ENCODE results near the gene CLMP.
A peak's percentile ranks its signal among the peaks of the same experiment; 100 is the strongest.

Gene CLMP

DNA sequence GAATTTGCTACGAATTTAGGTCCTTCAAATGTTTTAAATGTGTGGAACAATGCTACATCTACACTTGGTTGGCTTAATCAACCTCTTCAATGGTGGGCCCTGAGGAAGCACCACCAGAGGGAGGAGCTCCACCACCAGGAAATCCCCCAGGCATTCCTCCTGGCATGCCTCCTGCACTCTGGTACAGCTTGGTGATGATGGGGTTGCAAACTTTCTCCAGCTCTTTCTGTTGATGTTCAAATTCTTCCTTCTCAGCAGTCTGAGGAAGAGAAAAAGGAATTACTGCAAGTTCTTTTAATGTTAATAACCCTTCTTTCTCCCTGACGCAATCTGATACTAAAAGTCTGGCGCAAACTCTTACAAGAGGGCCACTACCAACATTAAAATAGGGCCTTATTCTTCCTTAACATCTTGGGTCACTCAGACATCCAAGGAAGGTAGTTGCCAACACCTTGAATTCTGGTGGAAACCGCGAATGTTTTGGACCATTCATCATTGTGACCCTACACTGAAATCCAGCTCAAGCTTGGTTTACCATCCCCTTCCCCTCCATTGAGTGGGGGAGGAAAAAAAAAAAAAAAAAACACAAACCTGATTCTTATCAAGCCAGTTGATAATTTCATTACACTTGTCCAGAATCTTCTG lies 137.3 kb downstream of the CLMP start:
- no peak for FAIRE-seq
- no peak for DNase-seq (ENCODE audit: insufficient read length, low spot score)
- TF ChIP-seq POLR2A (IDR thresholded peaks at IDR 0.05; ENCODE audit: low read depth, low read length) = no peak

DNA sequence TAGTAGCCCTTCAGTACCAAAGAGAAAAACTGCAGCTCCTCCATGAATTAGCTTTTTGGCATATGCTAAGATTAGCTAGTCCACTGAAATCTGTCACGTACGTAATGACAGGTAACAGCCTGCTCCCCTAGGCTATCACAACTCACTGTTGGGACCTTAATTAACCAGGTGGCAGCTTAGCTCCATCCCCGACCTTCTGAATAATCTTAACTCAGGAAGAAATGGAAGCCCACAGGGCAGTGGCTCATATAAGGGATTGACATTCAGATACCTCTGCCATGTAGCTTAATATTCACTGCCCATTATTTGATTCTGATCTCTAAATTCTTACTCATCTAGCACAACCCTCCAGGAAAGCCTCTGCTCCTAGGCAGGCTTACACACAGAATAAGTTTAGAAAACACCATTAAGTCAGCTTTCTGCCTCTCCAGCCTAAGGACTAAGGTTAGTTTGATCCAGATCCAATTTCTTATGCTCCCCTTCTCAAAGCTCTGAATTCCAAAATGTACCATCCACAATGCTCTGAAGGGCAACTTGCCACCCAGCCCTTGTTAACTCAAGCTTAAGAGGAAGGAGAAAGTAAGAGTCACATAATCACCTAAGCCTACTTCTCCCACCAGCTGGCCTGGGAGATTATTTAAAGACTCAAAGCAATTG lies 138.1 kb downstream of the CLMP start:
- no peak for FAIRE-seq
- TF ChIP-seq POLR2A (IDR thresholded peaks at IDR 0.05; ENCODE audit: low read depth, low read length) = no peak
- no peak for DNase-seq (ENCODE audit: insufficient read length, low spot score)

- DNase-seq (ENCODE audit: insufficient read length, low spot score) = no peak
- TF ChIP-seq POLR2A (IDR thresholded peaks at IDR 0.05; ENCODE audit: low read depth, low read length) = no peak
- no peak for FAIRE-seq
Observed at GRCh38 chr11:123055191-123055901, 139.7 kb downstream of the CLMP start.

DNA sequence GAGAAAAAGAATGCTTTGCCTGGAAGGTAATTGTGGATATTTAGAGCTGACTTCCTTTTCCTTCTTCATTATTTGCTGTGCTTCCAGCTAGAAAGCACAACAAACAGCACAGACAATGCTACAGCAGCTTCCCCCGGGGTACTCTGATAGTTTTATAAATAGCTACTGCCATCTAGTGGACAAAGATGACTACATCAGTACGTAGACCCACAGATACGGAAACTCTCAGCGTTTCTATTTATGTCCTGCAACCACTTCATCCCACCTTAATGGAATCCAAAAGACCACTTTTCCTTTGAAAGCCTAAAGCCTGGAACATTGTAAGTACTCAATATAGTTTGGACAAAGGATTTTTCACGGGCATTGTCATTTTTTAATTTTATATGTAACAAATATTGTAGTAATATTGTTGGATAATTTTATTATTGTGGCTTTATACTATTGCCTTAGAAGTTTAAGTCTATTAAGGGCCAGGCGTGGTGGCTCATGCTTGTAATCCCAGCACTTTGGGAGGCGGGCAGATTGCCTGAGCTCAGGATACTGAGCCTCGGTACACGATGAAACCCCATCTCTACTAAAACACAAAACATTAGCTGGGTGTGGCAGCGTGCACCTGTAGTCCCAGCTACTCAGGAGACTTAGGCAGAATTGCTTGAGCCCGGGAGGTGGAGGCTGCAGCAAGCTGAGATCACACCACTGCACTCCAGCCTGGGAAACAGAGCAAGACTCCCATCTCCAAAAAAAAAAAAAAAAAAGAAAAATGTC lies 140.6 kb downstream of the CLMP start:
- FAIRE-seq (no peak), DNase-seq (ENCODE audit: insufficient read length, low spot score) (peak; percentile 30)
- no peak for TF ChIP-seq POLR2A (IDR thresholded peaks at IDR 0.05; ENCODE audit: low read depth, low read length)

GRCh38 chr11:123052901-123053721 lies 141.9 kb downstream of the CLMP start:
- TF ChIP-seq POLR2A (IDR thresholded peaks at IDR 0.05; ENCODE audit: low read depth, low read length) = no peak
- no peak for FAIRE-seq
- no peak for DNase-seq (ENCODE audit: insufficient read length, low spot score)

GRCh38 chr11:123051634-123052033 lies 143.4 kb downstream of the CLMP start:
- FAIRE-seq (no peak), DNase-seq (ENCODE audit: insufficient read length, low spot score) (no peak)
- no peak for TF ChIP-seq POLR2A (IDR thresholded peaks at IDR 0.05; ENCODE audit: low read depth, low read length)

GRCh38 chr11:123051146-123051545 lies 143.9 kb downstream of the CLMP start:
- no peak for DNase-seq (ENCODE audit: insufficient read length, low spot score)
- TF ChIP-seq POLR2A (IDR thresholded peaks at IDR 0.05; ENCODE audit: low read depth, low read length) = no peak
- FAIRE-seq = no peak

DNA sequence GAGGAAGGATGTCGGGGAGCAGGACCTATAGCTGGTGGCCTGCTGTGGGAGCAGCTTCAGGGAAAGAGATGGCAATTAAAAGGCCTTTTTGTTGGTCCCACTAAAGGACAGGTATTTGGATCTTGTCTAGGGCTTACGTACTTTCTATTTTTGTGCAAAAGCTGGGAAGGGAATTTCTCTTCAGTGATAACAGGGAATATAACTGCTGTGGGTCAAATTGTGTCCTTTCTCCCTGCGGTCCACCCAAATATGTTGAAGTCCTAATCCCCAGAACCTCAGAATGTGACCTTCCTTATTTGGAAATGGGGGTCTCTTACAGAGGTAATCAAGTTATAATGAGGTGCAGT lies 147.1 kb downstream of the CLMP start:
- DNase-seq (ENCODE audit: insufficient read length, low spot score) (no peak), FAIRE-seq (no peak)
- TF ChIP-seq POLR2A (IDR thresholded peaks at IDR 0.05; ENCODE audit: low read depth, low read length) = no peak

DNA sequence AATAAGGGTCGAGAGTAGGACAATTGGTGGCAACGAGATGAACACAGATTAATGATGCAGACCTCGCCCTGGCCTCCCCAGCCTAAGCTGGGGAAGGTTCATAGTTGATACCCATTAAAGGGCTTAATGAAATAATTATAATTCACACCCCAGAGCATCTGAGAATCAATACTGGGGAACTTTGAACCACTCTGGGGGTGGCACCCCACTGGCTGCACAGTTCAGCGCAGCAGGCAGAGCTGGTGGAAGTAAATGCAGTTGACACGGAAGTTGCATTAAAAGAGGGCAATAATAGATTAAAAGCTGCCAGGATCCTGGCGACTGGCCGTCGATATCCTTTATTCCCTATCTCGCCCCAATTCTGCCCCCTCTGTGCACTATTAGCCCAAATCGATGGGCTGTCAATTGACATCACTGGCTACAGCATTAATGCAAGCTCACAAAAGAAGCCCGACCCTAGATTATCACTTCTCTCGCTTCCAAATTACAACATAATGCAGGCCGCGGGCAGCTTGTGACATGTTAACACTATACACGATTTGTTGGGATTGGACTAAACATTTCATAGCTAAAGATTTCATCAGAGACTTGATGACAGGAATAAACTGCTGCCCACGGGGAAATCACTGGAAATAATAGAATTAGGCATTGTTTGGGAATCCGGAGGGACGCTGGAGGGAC lies 147.6 kb downstream of the CLMP start:
- DNase-seq (ENCODE audit: insufficient read length, low spot score) = no peak
- TF ChIP-seq POLR2A (IDR thresholded peaks at IDR 0.05; ENCODE audit: low read depth, low read length) = no peak
- FAIRE-seq = no peak

DNA sequence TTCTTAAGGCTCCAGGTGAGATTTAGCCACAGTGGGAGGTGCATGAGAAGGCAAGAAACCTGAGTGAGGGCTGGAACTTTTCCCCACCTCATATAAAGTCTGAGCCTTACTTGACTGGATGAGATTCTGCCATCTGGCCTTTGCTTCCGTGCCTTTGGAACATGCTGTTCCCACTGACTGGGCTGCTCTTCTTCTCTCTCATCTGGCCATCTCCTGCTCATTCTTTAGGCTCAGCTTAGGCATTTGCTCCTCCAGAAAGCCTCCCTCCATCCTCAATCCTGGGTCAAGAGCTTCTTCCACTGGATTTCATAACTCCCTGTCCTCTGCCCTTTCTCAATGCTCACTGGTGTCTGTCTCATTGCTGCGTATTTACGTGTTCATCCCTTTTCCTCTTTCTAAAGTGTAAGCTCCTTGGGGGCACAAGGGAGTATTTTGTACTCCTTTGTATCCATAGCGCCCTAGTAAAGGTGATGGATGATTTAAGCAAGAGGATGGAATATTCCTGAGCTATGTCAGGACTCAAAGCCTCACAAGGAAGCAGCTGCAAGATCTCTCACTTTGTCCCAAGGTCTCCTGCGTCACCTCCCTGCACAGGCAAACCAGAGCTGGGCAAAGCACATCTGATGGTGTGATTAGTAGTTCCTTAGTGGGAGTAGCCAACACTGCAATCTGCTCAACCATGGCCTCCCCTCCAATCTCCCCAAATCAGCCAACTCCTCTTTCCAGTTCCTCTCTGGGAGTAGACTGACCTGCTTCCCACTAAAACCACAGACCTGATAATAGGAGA lies 148.4 kb downstream of the CLMP start:
- TF ChIP-seq POLR2A (IDR thresholded peaks at IDR 0.05; ENCODE audit: low read depth, low read length) = no peak
- DNase-seq (ENCODE audit: insufficient read length, low spot score) = no peak
- FAIRE-seq = no peak

DNA sequence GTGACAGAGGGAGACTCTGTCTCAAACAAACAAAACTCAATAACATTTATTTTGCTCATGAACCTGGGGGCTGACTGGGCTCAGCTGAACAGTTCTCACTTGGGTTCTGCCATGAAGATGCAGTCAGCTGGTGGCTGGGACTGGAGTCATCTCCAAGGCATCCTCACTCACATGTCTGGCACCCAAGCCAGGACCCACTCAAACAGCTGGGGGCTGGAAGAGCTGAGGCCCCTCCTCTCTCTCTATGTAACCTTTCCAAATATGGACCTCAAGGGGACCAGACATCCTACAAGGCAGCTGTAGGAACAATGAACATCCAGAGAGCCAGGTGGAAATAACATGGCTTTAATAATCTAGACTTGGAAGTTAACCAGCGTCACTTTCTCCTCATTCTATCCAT lies 149.9 kb downstream of the CLMP start:
- TF ChIP-seq POLR2A (IDR thresholded peaks at IDR 0.05; ENCODE audit: low read depth, low read length) = no peak
- no peak for FAIRE-seq

DNA sequence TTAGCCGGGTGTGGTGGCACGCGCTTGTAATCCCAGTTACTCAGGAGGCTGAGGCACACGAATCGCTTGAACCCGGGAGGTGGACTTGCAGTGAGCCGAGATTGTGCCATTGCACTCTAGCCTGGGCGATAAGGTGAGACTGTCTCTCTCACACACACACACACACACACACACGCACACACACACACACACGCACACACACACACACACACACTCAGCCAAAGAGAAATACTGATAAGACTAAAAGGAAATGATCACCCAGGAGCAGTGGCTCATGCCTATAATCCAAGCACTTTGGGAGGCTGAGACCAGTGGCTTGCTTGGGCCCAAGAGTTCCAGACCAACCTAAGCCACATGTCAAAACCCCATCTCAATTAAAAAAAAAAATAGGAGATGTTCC lies 153.9 kb downstream of the CLMP start:
- FAIRE-seq = no peak
- no peak for DNase-seq (ENCODE audit: insufficient read length, low spot score)
- TF ChIP-seq POLR2A (IDR thresholded peaks at IDR 0.05; ENCODE audit: low read depth, low read length) = no peak

More for the DNA sequence above, 149.9 kb downstream of the CLMP start:
- no peak for DNase-seq (ENCODE audit: insufficient read length, low spot score)

All from H54 (cell line).